Measurements from ENCODE around the gene IKZF2.
A peak's percentile ranks its signal among the peaks of the same experiment; 100 is the strongest.

Gene IKZF2

GRCh38 chr2:213152065-213152794 is 818 bp upstream of the IKZF2 start:
- peak; percentile 87 for DNase-seq (ENCODE audit: low spot score)

DNA sequence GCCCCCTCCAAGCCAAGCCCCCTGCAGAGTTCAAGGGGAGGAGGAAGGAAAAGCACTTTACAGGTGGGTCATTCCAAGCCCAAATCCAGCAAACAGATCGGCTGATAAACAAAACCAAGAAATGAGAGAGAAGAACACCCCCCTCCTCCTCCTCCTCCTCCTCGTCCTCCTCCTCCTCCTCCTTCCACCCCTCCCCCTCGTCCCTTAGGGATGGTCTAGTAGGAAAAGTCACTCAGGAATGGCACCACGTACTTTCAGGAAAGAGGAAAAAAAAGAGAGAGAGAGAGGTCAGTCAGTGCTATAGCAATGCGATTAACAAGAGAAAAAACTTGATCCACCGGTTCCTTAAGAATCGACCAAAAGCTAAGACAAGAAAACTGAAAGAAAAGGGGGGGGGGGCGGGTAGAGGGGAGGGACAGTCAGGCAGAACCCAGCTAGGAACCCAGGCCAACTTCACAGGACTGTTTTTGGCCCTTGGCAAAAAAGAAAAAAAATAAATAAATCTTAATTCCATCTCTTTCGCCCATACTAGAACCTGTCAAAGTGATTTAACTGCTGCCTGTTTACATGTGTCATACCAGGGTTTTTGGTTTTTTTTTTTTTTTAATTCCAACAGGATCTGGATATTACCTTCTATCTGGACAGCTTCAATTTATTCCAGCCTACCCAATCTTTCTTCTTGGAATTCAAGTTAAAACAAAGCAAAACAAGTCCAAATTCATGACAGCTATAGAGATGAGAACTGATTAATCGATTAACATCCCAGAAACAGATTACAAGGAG is 906 bp downstream of the IKZF2 start:
- peak; percentile 6 for DNase-seq (ENCODE audit: low spot score)

- no peak for DNase-seq (ENCODE audit: low spot score)
Measured at GRCh38 chr2:213149949-213150314, 1.5 kb downstream of the IKZF2 start.

DNA sequence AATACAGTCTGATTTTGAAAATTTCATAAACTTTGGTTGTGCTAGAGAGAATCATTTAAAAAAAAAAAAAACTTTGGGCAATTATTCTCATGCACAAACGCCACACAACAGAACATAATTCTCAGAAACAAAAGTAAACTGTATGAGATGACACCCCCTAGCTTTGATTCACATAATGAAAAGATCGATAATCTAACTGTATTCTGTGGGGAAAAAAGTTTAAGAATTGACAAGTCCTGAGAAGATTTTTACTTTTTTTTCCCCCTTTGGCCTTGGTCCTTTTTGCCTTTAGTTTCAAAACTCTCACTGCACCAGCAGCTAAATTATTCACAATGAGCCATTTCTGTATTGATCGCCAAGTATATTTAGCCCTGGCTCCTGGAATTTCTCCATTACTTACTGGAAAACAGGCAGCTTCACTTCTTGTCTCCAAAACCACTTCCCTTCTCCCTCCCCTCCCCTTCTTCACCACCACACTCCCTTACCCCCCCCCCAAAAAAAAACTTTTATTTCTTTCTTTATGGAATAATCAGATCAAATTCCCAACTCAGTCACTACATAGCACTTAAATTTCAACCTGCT is 2.0 kb downstream of the IKZF2 start:
- DNase-seq (ENCODE audit: low spot score), result peak; percentile 14

DNA sequence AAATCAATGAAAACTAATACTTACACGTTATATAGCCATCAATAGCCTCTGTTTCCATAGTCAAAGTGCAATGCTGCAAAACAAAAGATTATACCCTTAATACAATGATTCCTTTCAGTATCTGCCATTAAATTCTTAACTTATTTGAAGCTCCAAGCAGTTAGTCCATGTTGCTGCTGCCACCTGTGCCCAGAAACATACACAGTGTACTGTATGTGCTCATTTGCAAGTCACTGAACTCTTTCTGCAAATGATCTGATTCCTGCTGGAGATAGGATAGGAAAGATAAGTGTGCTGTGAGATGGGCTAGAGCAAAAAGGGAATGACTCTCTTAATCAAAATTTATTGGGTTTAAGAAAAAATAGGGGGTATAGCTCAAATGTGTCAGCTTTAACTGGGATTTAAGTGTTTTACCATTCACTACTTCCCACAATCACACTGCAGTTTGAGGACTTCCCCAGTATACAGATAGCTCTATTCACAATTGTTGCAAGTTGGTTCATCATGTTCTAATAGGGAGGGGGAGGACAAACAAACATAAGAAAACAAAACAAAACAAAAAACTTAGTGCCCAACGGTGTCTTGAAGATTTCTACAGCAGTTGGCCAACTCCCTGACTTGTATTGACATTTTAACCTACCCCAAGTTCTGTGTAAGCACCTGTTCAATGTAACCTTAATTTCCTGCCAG is 2.7 kb downstream of the IKZF2 start:
- DNase-seq (ENCODE audit: low spot score), result no peak

DNA sequence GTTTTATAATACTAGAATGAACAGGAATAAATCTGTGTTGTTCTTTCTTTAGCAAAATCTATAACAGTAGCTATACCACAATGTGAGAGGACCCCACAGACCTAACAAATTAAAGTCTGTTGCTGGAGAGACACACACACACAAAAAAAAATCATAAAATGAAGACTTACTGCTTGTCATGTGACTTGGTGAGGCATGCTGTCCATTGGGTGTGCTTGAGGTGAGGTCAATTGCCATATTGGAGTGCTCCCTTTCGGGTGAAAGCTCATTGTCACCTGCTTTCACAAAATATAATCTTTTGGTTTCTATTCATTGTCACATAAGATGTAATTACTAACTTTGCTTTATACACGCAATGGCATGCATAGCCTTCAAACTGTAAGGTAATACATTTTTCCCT is 3.9 kb downstream of the IKZF2 start:
- no peak for DNase-seq (ENCODE audit: low spot score)

DNA sequence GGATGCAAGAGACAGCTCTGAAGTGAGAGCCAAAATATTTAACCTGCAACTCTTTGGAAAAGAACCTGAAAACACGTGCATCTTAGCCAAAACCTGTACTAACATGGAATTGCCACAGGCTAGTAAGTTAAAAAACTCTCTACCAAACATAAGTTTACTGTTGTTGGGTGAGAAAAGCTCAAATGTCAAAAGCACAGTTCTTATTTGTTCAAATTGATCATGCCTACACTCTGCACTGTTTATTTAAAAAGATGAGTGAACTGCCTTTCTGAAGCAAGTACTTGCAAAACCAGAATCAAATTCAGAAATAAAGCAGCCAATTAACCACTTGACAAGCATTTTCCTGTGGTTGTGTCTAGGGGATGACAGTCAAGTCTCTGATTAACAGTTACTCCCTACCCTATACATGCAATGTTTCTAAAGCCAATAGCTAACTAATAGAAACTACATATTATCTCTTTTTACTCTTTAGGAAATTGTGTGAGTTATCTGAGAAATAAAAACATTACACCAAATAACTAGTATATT is 5.6 kb downstream of the IKZF2 start:
- DNase-seq (ENCODE audit: low spot score), result no peak

DNA sequence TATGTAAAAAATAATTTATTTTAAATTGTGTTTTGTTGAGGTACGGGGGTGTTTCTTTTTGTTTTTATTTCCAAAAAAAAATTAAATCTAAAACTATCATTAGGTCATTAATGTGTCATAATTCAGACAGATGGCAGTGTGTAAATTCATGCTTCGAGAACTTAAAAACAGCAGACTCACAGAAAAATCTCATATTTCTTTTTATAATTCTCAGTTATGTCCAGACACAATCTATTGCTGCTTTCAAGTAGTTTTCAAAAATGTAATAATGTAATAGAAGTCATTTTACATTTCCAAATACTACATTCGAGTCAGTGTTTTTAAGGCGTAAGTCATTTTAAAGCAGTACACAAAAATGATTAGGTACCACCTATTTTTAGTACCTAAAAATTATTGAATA is 14.3 kb downstream of the IKZF2 start:
- DNase-seq (ENCODE audit: low spot score), result no peak

DNA sequence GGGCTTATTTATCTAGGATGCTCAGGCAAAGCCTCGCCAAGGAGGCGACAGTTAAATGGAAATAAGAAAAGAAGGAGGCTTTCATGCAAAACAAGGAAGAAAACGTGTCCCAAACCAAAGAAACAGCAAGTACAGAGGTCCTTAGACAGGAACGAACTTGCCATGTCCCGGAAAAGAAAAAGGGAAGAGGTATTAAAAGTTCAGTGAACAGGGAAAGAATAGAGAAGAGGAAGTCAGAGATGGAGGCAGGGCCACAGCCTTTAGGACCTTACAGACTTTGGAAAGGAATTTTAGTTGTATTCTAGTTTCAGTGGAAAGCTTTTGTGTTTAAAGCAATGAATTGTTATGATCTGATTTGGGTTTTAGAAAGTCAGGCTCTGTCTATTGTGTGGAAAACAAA is 22.1 kb downstream of the IKZF2 start:
- DNase-seq (ENCODE audit: low spot score), result no peak

- peak; percentile 10 for DNase-seq (ENCODE audit: low spot score)
Measured at GRCh38 chr2:213125646-213126347, 25.6 kb downstream of the IKZF2 start.

GRCh38 chr2:213122725-213123124 is 28.7 kb downstream of the IKZF2 start:
- no peak for DNase-seq (ENCODE audit: low spot score)

GRCh38 chr2:213121690-213122089 is 29.7 kb downstream of the IKZF2 start:
- DNase-seq (ENCODE audit: low spot score), result no peak

DNA sequence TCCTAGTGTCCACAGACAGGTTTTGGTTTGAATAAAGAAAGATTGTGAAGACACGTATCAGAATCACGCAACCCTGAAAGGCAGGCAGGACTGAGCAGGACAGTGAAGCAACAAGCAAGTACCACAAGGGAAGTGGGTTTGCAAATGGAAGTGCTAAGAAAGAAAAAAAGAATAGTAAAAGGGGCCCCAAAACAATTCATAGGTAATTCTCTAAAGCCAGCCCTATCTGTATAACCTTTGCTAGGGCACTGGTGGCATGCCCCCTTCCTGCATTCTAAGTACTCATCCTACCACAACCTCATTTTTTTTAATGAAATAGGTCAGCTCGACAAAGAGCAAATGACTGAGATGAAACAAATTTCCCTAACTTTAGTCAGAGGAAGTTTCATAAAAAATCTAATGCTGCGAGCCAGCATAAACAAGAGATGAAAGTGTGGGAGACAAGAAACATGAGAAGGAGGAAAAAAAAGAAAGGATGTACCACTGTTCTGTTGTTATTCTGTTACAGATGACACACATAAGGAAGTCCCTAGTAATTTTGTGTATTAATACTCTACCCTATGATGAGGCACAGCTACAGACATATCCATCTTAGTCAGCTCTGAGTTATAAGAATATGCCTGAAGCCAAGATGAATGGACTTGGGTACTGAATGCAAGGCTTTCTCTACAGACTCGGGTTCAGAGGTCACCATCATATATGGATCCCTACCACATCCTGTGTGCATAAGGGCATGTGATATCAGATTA is 32.2 kb downstream of the IKZF2 start:
- peak; percentile 44 for DNase-seq (ENCODE audit: low spot score)

DNA sequence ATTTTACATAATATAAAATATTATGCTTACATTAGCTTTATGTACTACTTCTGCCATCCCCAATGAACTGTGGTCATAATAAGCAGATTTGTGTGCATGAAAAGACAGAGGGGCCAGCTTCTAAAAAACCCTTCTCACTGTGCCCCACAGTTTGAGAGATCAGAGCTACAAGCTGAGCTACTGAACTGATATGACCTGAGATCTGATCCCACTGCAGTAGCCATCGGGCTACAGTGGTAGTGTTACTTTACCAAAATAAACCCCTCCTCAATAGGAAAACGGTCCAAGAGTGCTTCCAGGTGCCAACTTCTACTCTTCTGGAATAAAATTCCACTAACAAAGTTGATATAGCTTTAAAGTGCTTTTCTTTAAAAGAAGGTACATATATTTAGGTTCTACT is 43.1 kb downstream of the IKZF2 start:
- no peak for DNase-seq (ENCODE audit: low spot score)

GRCh38 chr2:213107728-213108127 is 43.7 kb downstream of the IKZF2 start:
- no peak for DNase-seq (ENCODE audit: low spot score)

DNA sequence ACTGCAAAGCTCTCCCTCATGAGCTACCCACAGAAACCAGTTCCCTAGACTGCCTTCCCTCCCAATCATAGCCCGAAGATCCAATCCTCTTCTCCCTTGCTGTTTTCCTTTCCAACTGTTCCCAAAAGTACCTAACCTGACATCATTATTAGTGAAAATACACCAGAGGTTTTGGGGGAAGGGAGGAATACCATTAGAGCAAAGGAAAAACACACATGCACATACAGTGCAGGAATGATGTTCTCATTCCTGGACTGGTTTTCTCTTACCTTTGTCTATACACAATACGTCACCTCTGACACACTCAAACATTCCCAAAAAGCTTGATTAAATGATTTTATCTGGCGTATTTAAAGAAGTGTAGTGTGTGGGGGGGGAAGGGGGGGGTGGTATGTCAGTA is 46.2 kb downstream of the IKZF2 start:
- DNase-seq (ENCODE audit: low spot score), result no peak

DNA sequence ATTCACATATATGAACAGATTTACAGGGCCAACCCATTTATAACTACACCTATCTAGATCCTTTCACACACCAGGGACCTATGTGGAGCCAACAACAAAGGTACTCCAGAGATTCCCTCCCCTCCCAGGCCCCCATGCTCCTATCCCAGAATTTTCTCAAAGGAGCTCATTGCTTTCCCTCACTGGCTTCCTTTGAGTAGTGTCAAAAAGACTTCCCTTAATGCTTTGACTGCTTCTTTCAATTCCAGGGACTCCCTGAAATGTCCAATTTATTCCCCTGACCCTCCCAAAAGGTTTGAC is 46.6 kb downstream of the IKZF2 start:
- no peak for DNase-seq (ENCODE audit: low spot score)

- no peak for DNase-seq (ENCODE audit: low spot score)
Measured at GRCh38 chr2:213104092-213104902, 47.1 kb downstream of the IKZF2 start.

- DNase-seq (ENCODE audit: low spot score), result no peak
Measured at GRCh38 chr2:213101692-213102460, 49.5 kb downstream of the IKZF2 start.

DNA sequence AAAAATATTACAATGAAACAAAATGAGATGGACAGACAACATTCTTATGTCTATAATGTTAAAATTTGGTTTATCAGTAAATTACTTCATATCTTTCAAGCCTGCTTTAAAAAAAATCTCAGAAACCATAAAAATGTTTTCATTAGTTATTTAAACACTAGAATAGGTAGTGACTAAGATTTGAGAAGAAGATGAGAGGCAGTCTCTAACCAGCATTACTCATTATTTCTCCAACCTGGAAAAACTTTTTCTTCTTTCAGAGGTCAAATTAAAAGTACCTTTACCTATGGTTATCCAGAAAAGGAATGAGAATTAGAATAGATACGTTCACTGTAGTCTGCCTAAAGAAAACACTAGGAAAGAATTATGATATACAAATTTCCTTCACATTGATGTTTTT is 50.3 kb downstream of the IKZF2 start:
- DNase-seq (ENCODE audit: low spot score), result no peak

Measured in GM03348 (cell line).